H9 (cell line): ENCODE data around the gene RAP1GDS1. TPM values are rescaled to one million over a fixed set of nuclear protein-coding genes. Genes with fewer than 3 reads are reported as not detected.
"Not testable (repeated sequence)": the region's sequence is repeated elsewhere in the genome, so short reads cannot be mapped to it uniquely, and the experiment has no call there.

Experiments
- DNase-seq: peaks from one replicate; pipeline ENCODE4 v3.0.0-alpha.2; 2017
- H2AFZ ChIP-seq: one replicate; pipeline ENCODE4 v1.6.1; 2013; ENCODE audit warnings: mild to moderate bottlenecking, low read length, control low read depth, moderate library complexity
- H2AK5ac ChIP-seq: 2 replicates; pipeline ENCODE4 v1.6.1; 2013; ENCODE audit warnings: low read length, control low read depth, mixed read lengths; ENCODE audit not compliant: insufficient read length
- H2BK120ac ChIP-seq: one replicate; pipeline ENCODE4 v1.6.1; 2013; ENCODE audit warnings: low read depth, mild to moderate bottlenecking, low read length, control low read depth, inconsistent platforms; ENCODE audit not compliant: poor library complexity, severe bottlenecking
- H2BK12ac ChIP-seq: 2 replicates; pipeline ENCODE4 v1.6.1; 2013; ENCODE audit warnings: low read length, control low read depth, mixed read lengths, low read depth; ENCODE audit not compliant: insufficient read length
- H2BK15ac ChIP-seq: 2 replicates; pipeline ENCODE4 v1.6.1; 2013; ENCODE audit warnings: low read depth, low read length, control low read depth
- H2BK20ac ChIP-seq: one replicate; pipeline ENCODE4 v1.6.1; 2013; ENCODE audit warnings: low read depth, mild to moderate bottlenecking, low read length, control low read depth, inconsistent platforms; ENCODE audit not compliant: poor library complexity, severe bottlenecking
- H2BK5ac ChIP-seq: 2 replicates; pipeline ENCODE4 v1.6.1; 2013; ENCODE audit warnings: low read length, control low read depth, mixed read lengths; ENCODE audit not compliant: insufficient read length
- H3K14ac ChIP-seq: 2 replicates; pipeline ENCODE4 v1.6.1; 2013; ENCODE audit warnings: low read length, control low read depth; ENCODE audit not compliant: insufficient read depth
- H3K18ac ChIP-seq: 2 replicates; pipeline ENCODE4 v1.6.1; 2013; ENCODE audit warnings: low read depth, mild to moderate bottlenecking, mixed read lengths, low read length, control low read depth; ENCODE audit not compliant: insufficient read length
- H3K23ac ChIP-seq: 2 replicates; pipeline ENCODE4 v1.6.1; 2013; ENCODE audit warnings: low read length, control low read depth, mixed read lengths, low read depth; ENCODE audit not compliant: insufficient read length
- H3K23me2 ChIP-seq: 2 replicates; pipeline ENCODE4 v1.6.1; 2013; ENCODE audit warnings: low read depth, mild to moderate bottlenecking, mixed read lengths, low read length, control low read depth; ENCODE audit not compliant: insufficient read length, poor library complexity, severe bottlenecking
- H3K27ac ChIP-seq: 2 replicates; pipeline ENCODE4 v1.5.1; 2013; ENCODE audit warnings: low read length, control low read depth, mixed read lengths, low read depth; ENCODE audit not compliant: insufficient read length
- H3K27me3 ChIP-seq: 2 replicates; pipeline ENCODE4 v1.6.1; 2013; ENCODE audit warnings: low read length, control low read depth, inconsistent platforms; ENCODE audit not compliant: insufficient read depth
- H3K4ac ChIP-seq: 2 replicates; pipeline ENCODE4 v1.6.1; 2013; ENCODE audit warnings: low read depth, mild to moderate bottlenecking, control low read depth, inconsistent platforms, low read length, moderate library complexity
- H3K4me1 ChIP-seq: 2 replicates; pipeline ENCODE4 v1.6.1; 2013; ENCODE audit warnings: low read length, control low read depth, inconsistent platforms; ENCODE audit not compliant: insufficient read depth
- H3K4me2 ChIP-seq: 2 replicates; pipeline ENCODE4 v1.6.1; 2013; ENCODE audit warnings: low read length, control low read depth, mixed read lengths; ENCODE audit not compliant: insufficient read length, insufficient read depth
- H3K56ac ChIP-seq: 2 replicates; pipeline ENCODE4 v1.6.1; 2013; ENCODE audit warnings: low read depth, mild to moderate bottlenecking, mixed read lengths, low read length, control low read depth; ENCODE audit not compliant: insufficient read length
- H3K79me1 ChIP-seq: 2 replicates; pipeline ENCODE4 v1.6.1; 2013; ENCODE audit warnings: low read depth, mild to moderate bottlenecking, moderate library complexity, low read length, control low read depth, inconsistent platforms; ENCODE audit not compliant: insufficient read depth, poor library complexity, severe bottlenecking
- H3K79me2 ChIP-seq: 2 replicates; pipeline ENCODE4 v1.6.1; 2013; ENCODE audit warnings: low read length, control low read depth, inconsistent platforms; ENCODE audit not compliant: insufficient read depth
- H3K9ac ChIP-seq: 2 replicates; pipeline ENCODE4 v1.6.1; 2013; ENCODE audit warnings: low read length, control low read depth, mixed read lengths; ENCODE audit not compliant: insufficient read length; ENCODE audit errors: extremely low read depth
- H3K9me3 ChIP-seq: one replicate; pipeline ENCODE4 v1.6.1; 2013; ENCODE audit warnings: low read depth, low read length, inconsistent platforms; ENCODE audit not compliant: control insufficient read depth
- H3T11ph ChIP-seq: one replicate; pipeline ENCODE4 v1.6.1; 2013; ENCODE audit warnings: mild to moderate bottlenecking, low read length, control low read depth, inconsistent platforms
- H4K20me1 ChIP-seq: one replicate; pipeline ENCODE4 v1.6.1; 2013; ENCODE audit not compliant: control insufficient read depth, insufficient read length, insufficient read depth
- H4K5ac ChIP-seq: 2 replicates; pipeline ENCODE4 v1.6.1; 2013; ENCODE audit warnings: low read depth, mild to moderate bottlenecking, mixed read lengths, low read length, control low read depth; ENCODE audit not compliant: insufficient read length
- H4K8ac ChIP-seq: replicated peaks from 2 replicates; pipeline ENCODE4 v1.6.1; 2013; ENCODE audit warnings: low read length, control low read depth, mixed read lengths, low read depth; ENCODE audit not compliant: insufficient read length
- H4K91ac ChIP-seq: 2 replicates; pipeline ENCODE4 v1.6.1; 2013; ENCODE audit warnings: low read depth, mild to moderate bottlenecking, moderate library complexity, mixed read lengths, low read length, control low read depth; ENCODE audit not compliant: insufficient read length
- H3K27ac Mint-ChIP-seq, 3 experiments: 2 replicates in 2 of 3; 3 replicates in 1 of 3; pipeline ENCODE4 v1.8.0; 2020 to 2021; ENCODE audit warnings: mixed read lengths in 3 of 3, mild to moderate bottlenecking in 1 of 3, moderate library complexity in 1 of 3
- H3K27me3 Mint-ChIP-seq: 2 replicates; pipeline ENCODE4 v1.8.0; 2021; ENCODE audit warnings: low read depth, mild to moderate bottlenecking, moderate library complexity, mixed read lengths
- H3K36me3 Mint-ChIP-seq, 3 experiments: 2 replicates in 2 of 3; 3 replicates in 1 of 3; pipeline ENCODE4 v1.8.0; 2020 to 2021; ENCODE audit warnings: low read depth in 3 of 3, mixed read lengths in 3 of 3; ENCODE audit not compliant: insufficient read depth in 1 of 3
- H3K4me1 Mint-ChIP-seq, 2 experiments: 2 replicates each; pipeline ENCODE4 v1.8.0; 2020; ENCODE audit warnings: mixed read lengths in 2 of 2
- H3K4me3 Mint-ChIP-seq, 2 experiments: 2 replicates in 1 of 2; 3 replicates in 1 of 2; pipeline ENCODE4 v1.8.0; 2020 to 2021; ENCODE audit warnings: mild to moderate bottlenecking in 2 of 2, mixed read lengths in 2 of 2, moderate library complexity in 1 of 2
- H3K9me3 Mint-ChIP-seq, 2 experiments: 2 replicates in 1 of 2; 3 replicates in 1 of 2; pipeline ENCODE4 v1.8.0; 2020; ENCODE audit warnings: mild to moderate bottlenecking in 2 of 2, mixed read lengths in 2 of 2, moderate library complexity in 1 of 2
- WGBS: extraction: QIAGEN DNeasy Blood & Tissue Kit; methylation state at CpG from one replicate; pipeline ENCODE4 v1.1.7; 2013; ENCODE audit warnings: missing lambda C conversion rate, low lambda C conversion rate, mixed read lengths; ENCODE audit not compliant: insufficient read length; ENCODE audit errors: extremely low coverage; 5-methylcytosine and 5-hydroxymethylcytosine counted together
- total RNA-seq: library from RNA; stranded (reverse); gene quantifications from 2 replicates; pipeline ENCODE4 v1.2.1, GENCODE V29; 2021
- TF ChIP-seq, protein P1 (sequence below): fragments of 200-600 bp; sonication (generic); conservative IDR thresholded peaks from 3 replicates; pipeline ENCODE4 v1.8.0; 2021; ENCODE audit warnings: antibody characterized with exemption, mild to moderate bottlenecking

The RAP1GDS1 gene
- total RNA-seq, 1 experiment from 2014 or later: 25.2 TPM

DNA sequence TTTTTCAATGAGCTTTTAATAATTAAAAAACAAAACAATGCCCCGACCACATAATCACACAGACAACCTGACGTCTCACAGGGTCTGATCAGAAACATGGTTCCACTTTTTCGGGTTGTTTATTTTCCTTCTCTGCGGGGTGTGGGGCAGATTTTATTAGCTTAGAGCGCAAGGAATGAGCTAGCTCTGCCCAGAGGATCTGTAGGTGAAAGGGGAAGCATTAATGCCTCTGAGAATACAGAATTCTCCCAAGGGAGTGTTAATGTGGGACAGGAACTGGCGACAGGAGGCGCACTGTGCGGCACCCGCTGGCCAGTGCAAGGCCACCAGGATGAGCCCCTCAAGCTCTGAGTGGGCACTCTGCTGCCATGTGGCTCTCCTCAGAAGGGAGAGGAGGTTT is 215.7 kb downstream of the RAP1GDS1 start:
- Histone ChIP-seq H4K5ac (no peak overlapping the region), H2BK12ac (no peak overlapping the region), H3K4me2 (no peak overlapping the region), H2AK5ac (no peak overlapping the region), H3K56ac (no peak overlapping the region), H3K9ac (no peak overlapping the region), H3K23ac (no peak overlapping the region), H2BK5ac (no peak overlapping the region), H3T11ph (no peak overlapping the region), H3K79me2 (no peaks in the 10 kb centered on the region), H2AFZ (no peak overlapping the region), H3K27ac (no peak overlapping the region), H4K8ac (no peak overlapping the region), H2BK120ac (no peak overlapping the region), H4K20me1 (no peaks in the 10 kb centered on the region), H3K14ac (no peak overlapping the region), H2BK15ac (no peak overlapping the region), H3K18ac (no peak overlapping the region), H3K9me3 (no peaks in the 10 kb centered on the region), H4K91ac (no peak overlapping the region), H3K23me2 (no peaks in the 10 kb centered on the region), H3K27me3 (no peaks in the 10 kb centered on the region), H3K4ac (no peak overlapping the region), H2BK20ac (no peak overlapping the region), H3K4me1 (no peaks in the 10 kb centered on the region), H3K79me1 (no peaks in the 10 kb centered on the region)
- peak overlapping the region in 1 of 3 experiments; percentile 68; a peak in 1 of 7 replicates for H3K27ac Mint-ChIP-seq
- H3K4me3 Mint-ChIP-seq: no peak overlapping the region
- TF ChIP-seq, protein P1, sequence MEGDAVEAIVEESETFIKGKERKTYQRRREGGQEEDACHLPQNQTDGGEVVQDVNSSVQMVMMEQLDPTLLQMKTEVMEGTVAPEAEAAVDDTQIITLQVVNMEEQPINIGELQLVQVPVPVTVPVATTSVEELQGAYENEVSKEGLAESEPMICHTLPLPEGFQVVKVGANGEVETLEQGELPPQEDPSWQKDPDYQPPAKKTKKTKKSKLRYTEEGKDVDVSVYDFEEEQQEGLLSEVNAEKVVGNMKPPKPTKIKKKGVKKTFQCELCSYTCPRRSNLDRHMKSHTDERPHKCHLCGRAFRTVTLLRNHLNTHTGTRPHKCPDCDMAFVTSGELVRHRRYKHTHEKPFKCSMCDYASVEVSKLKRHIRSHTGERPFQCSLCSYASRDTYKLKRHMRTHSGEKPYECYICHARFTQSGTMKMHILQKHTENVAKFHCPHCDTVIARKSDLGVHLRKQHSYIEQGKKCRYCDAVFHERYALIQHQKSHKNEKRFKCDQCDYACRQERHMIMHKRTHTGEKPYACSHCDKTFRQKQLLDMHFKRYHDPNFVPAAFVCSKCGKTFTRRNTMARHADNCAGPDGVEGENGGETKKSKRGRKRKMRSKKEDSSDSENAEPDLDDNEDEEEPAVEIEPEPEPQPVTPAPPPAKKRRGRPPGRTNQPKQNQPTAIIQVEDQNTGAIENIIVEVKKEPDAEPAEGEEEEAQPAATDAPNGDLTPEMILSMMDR: no peak
- H3K4me1 Mint-ChIP-seq: peaks cover 4 to 5% of the 10 kb centered on the region in 2 experiments
- H3K27me3 Mint-ChIP-seq: no peaks in the 10 kb centered on the region
- no peaks in the 10 kb centered on the region for H3K9me3 Mint-ChIP-seq
- no CpG with 5 or more reads among the region's 9 CpGs for WGBS
- DNase-seq: no peak
- peaks cover 4 to 17% (median 5%) of the 10 kb centered on the region in 3 experiments; a peak in 6 of 7 replicates for H3K36me3 Mint-ChIP-seq

DNA sequence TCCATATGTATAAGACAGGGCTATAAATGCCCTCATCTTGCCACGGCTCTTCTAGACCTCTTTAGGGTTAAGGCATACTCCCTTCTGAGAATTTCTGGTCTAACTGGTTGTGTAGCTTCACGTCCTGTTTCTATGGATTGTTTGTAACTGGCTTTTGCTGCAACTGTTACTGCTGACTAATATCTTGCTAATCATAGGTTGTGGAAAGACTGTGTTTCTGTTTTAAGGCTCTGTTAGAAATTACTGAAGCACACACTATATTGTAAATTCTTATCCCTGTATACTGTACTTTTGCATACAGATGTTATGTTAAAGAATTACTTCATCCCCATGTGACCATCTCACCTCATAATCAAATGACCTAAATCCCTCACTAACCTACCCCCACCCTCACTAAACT is 218.4 kb downstream of the RAP1GDS1 start:
- H3K4ac ChIP-seq, H3K18ac ChIP-seq, H3K79me2 ChIP-seq, H3K4me2 ChIP-seq, H4K91ac ChIP-seq, H4K8ac ChIP-seq, H3K4me3 Mint-ChIP-seq, H4K20me1 ChIP-seq, H3T11ph ChIP-seq, H4K5ac ChIP-seq, H3K27me3 Mint-ChIP-seq, H2BK12ac ChIP-seq, H2BK5ac ChIP-seq, H3K23me2 ChIP-seq, H3K79me1 ChIP-seq, H2BK20ac ChIP-seq, H3K4me1 ChIP-seq, H3K27me3 ChIP-seq, H3K27ac Mint-ChIP-seq, H2AFZ ChIP-seq, H3K27ac ChIP-seq, DNase-seq, H2BK15ac ChIP-seq, H2BK120ac ChIP-seq, H3K56ac ChIP-seq, H3K9me3 Mint-ChIP-seq, H3K23ac ChIP-seq, H2AK5ac ChIP-seq, H3K14ac ChIP-seq, H3K9ac ChIP-seq, H3K9me3 ChIP-seq: not testable (repeated sequence)
- no CpG with 5 or more reads among the region's 2 CpGs for WGBS
- peaks cover 14 to 19% of the 10 kb centered on the region in 2 experiments for H3K4me1 Mint-ChIP-seq
- peaks cover 0 to 13% (median 0%) of the 10 kb centered on the region in 3 experiments; a peak in 3 of 7 replicates for H3K36me3 Mint-ChIP-seq
